ENCODE measurements around the gene GLI2.

- no peak for TF ChIP-seq ELF4 (IDR thresholded peaks at IDR 0.05)
- TF ChIP-seq SP1 (IDR thresholded peaks at IDR 0.05), result no peak
- no peak for TF ChIP-seq LEF1 (IDR thresholded peaks at IDR 0.05; ENCODE audit: borderline replicate concordance)
- TF ChIP-seq L3MBTL2 (conservative IDR thresholded peaks at IDR 0.05), result no peak
- TF ChIP-seq HDGF (IDR thresholded peaks at IDR 0.05; ENCODE audit: borderline replicate concordance), result no peak
- TF ChIP-seq FOXK2 (IDR thresholded peaks at IDR 0.05), result no peak
- no peak for TF ChIP-seq ZNF384 (IDR thresholded peaks at IDR 0.05)
- TF ChIP-seq FOXM1 (IDR thresholded peaks at IDR 0.05; ENCODE audit: borderline replicate concordance), result no peak
- TF ChIP-seq NFRKB (IDR thresholded peaks at IDR 0.05), result no peak
- TF ChIP-seq TARDBP (IDR thresholded peaks at IDR 0.05), result no peak
- no peak for TF ChIP-seq ARNT (IDR thresholded peaks at IDR 0.05)
- no peak for TF ChIP-seq SUZ12 (IDR thresholded peaks at IDR 0.05)
- TF ChIP-seq PKNOX1 (IDR thresholded peaks at IDR 0.05), result no peak
Measured at GRCh38 chr2:120707816-120708215, 27.9 kb upstream of the GLI2 start.
